Endometrial microvascular endothelial cells (primary cell): Measurements from ENCODE around the gene MLPH. TPM values are rescaled to one million over a fixed set of nuclear protein-coding genes. Genes with fewer than 3 reads are reported as not detected.

Source experiments
- in situ Hi-C: cut with HindIII; loops from 2 replicates; pipeline ENCODE4 v1.10.0; 2017; ENCODE audit warnings: low sequenced_read_pairs, low pct_unique_long_range_greater_than_20kb; ENCODE audit errors: inconsistent ontology term
- total RNA-seq: library from RNA; depleted of rRNA; stranded (reverse); fragments of >200 nt; gene quantifications from one replicate; pipeline ENCODE4 v1.2.3, GENCODE V29; 2015; ENCODE audit errors: inconsistent ontology term

Gene MLPH
- total RNA-seq, 1 donor from 2014 or later: 1.5 TPM

GRCh38 chr2:237533668-237534161, 46.7 kb downstream of the MLPH start:
- in situ Hi-C loops: no loop called here

- in situ Hi-C loops: no loop called here
Measured at GRCh38 chr2:237534380-237534779, 47.3 kb downstream of the MLPH start.

GRCh38 chr2:237535385-237536082, 48.5 kb downstream of the MLPH start:
- in situ Hi-C loops: no loop called here

- in situ Hi-C loops: no loop called here
Measured at GRCh38 chr2:237536083-237536415, 49.0 kb downstream of the MLPH start.

GRCh38 chr2:237536617-237537016, 49.6 kb downstream of the MLPH start:
- in situ Hi-C loops: no loop called here

- in situ Hi-C loops: no loop called here
Measured at GRCh38 chr2:237538001-237538720, 51.1 kb downstream of the MLPH start.

- in situ Hi-C loops: no loop called here
Measured at GRCh38 chr2:237538901-237539300, 51.9 kb downstream of the MLPH start.

GRCh38 chr2:237539681-237540080, 52.6 kb downstream of the MLPH start:
- in situ Hi-C loops: no loop called here

GRCh38 chr2:237540223-237540775, 53.2 kb downstream of the MLPH start:
- in situ Hi-C loops: no loop called here

- in situ Hi-C loops: no loop called here
Measured at GRCh38 chr2:237540823-237541222, 53.8 kb downstream of the MLPH start.

- in situ Hi-C loops: no loop called here
Measured at GRCh38 chr2:237541243-237541642, 54.2 kb downstream of the MLPH start.

GRCh38 chr2:237542001-237542704, 55.1 kb downstream of the MLPH start:
- in situ Hi-C loops: no loop called here

- in situ Hi-C loops: no loop called here
Measured at GRCh38 chr2:237546040-237546875, 59.2 kb downstream of the MLPH start.

GRCh38 chr2:237546876-237547395, 59.9 kb downstream of the MLPH start:
- in situ Hi-C loops: no loop called here

- in situ Hi-C loops: no loop called here
Measured at GRCh38 chr2:237547841-237548416, 60.9 kb downstream of the MLPH start.

- in situ Hi-C loops: no loop called here
Measured at GRCh38 chr2:237549216-237549615, 62.2 kb downstream of the MLPH start.

- in situ Hi-C loops: no loop called here
Measured at GRCh38 chr2:237549643-237550415, 62.8 kb downstream of the MLPH start.
